Ishikawa (cell line): Measurements from ENCODE around the gene NRXN3.

Experiments used
- CEBPB ChIP-seq: IDR thresholded peaks from 2 replicates; pipeline ENCODE4 v1.6.1; 2012
- CREB1 ChIP-seq: IDR thresholded peaks from 2 replicates; pipeline ENCODE4 v1.6.1; 2012; ENCODE audit warnings: low read depth
- EGR1 ChIP-seq: IDR thresholded peaks from 2 replicates; pipeline ENCODE4 v1.6.1; 2012
- EP300 ChIP-seq: IDR thresholded peaks from 2 replicates; pipeline ENCODE4 v1.6.1; 2012; ENCODE audit warnings: borderline replicate concordance
- FOXM1 ChIP-seq: IDR thresholded peaks from 2 replicates; pipeline ENCODE4 v1.6.1; 2012; ENCODE audit warnings: low read depth, borderline replicate concordance
- MAX ChIP-seq: IDR thresholded peaks from 2 replicates; pipeline ENCODE4 v1.6.1; 2012
- NFIC ChIP-seq: IDR thresholded peaks from 2 replicates; pipeline ENCODE4 v1.6.1; 2012
- RAD21 ChIP-seq: IDR thresholded peaks from 2 replicates; pipeline ENCODE4 v1.6.1; 2012; ENCODE audit warnings: low read depth
- TAF1 ChIP-seq: IDR thresholded peaks from 2 replicates; pipeline ENCODE4 v1.6.1; 2012; ENCODE audit warnings: low read depth, mild to moderate bottlenecking
- TCF12 ChIP-seq: IDR thresholded peaks from 2 replicates; pipeline ENCODE4 v1.6.1; 2012; ENCODE audit warnings: low read depth
- TEAD4 ChIP-seq: IDR thresholded peaks from 2 replicates; pipeline ENCODE4 v1.6.1; 2012
- USF1 ChIP-seq: IDR thresholded peaks from 2 replicates; pipeline ENCODE4 v1.6.1; 2012
- YY1 ChIP-seq: IDR thresholded peaks from 2 replicates; pipeline ENCODE4 v1.6.1; 2012; ENCODE audit warnings: low read depth
- ZBTB7A ChIP-seq: IDR thresholded peaks from 2 replicates; pipeline ENCODE4 v1.6.1; 2012; ENCODE audit warnings: low read depth
- TF ChIP-seq, protein P1 (sequence below): IDR thresholded peaks from 2 replicates; pipeline ENCODE4 v1.6.1; 2012; ENCODE audit warnings: low read depth, mild to moderate bottlenecking

NRXN3 gene

DNA sequence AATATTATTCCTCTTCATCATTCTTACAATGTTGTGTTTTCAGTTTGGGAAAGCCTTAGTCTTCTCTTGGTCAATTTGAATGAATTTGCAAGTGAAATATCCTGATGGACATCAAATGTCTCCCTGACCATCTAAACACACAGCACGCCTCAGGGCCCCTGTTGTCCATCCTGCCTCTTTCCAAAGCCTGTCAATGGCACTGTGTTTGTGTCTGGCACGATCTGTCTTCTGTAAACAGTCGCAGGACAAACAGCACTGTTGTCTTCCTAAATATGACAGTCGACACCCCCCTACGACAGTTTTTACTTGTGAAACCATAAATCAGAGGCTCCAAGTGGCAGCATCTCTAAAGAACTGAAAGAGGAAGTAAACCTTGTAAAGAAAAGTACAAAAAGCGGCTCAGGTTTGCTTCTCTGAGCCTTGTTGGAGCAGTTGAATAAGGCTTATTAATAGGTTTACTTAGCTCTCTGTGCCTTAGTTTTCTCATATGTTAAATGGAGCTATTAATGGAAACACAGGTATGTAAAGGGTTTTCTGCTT, 285.8 kb downstream of the NRXN3 start:
- no peak for TF ChIP-seq FOXM1
- TF ChIP-seq, protein P1, sequence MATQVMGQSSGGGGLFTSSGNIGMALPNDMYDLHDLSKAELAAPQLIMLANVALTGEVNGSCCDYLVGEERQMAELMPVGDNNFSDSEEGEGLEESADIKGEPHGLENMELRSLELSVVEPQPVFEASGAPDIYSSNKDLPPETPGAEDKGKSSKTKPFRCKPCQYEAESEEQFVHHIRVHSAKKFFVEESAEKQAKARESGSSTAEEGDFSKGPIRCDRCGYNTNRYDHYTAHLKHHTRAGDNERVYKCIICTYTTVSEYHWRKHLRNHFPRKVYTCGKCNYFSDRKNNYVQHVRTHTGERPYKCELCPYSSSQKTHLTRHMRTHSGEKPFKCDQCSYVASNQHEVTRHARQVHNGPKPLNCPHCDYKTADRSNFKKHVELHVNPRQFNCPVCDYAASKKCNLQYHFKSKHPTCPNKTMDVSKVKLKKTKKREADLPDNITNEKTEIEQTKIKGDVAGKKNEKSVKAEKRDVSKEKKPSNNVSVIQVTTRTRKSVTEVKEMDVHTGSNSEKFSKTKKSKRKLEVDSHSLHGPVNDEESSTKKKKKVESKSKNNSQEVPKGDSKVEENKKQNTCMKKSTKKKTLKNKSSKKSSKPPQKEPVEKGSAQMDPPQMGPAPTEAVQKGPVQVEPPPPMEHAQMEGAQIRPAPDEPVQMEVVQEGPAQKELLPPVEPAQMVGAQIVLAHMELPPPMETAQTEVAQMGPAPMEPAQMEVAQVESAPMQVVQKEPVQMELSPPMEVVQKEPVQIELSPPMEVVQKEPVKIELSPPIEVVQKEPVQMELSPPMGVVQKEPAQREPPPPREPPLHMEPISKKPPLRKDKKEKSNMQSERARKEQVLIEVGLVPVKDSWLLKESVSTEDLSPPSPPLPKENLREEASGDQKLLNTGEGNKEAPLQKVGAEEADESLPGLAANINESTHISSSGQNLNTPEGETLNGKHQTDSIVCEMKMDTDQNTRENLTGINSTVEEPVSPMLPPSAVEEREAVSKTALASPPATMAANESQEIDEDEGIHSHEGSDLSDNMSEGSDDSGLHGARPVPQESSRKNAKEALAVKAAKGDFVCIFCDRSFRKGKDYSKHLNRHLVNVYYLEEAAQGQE, result no peak
- TF ChIP-seq USF1, result no peak
- TF ChIP-seq TEAD4, result no peak
- no peak for TF ChIP-seq NFIC
- TF ChIP-seq CREB1, result no peak
- no peak for TF ChIP-seq ZBTB7A
- no peak for TF ChIP-seq TAF1
- TF ChIP-seq RAD21, result no peak

- no peak for TF ChIP-seq CREB1
These were observed 299.8 kb downstream of the NRXN3 start for GRCh38 chr14:78469947-78470346.

DNA sequence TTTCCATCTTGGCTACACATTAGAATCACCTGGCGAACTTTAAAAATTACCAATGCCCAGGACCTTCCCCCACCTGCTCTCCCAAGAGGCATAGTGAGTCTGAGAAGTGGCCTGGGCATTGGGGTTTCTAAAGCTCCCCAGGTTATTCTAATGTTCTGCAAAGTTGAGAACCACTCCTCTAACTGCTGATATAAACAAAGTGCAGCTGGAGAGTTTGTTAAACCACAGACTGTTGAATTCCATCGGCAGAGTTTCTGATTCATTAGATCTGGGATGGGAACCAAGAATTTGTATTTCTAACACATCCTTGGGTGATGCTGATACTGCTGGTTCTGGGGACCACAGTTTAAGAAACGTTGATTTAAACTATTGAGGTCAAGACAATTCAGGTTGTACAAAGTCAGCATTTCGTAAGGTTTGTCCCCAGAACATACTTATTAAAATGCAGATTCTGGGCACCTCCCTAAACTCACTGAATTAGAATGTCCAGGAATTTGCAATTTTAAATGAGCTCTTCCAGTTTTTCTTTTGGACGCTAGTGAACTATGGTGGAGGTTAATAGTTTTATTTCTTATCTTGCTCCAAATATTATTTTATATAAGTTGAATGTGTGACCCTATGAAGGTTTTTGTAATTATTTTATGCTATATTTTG, 309.1 kb downstream of the NRXN3 start:
- no peak for TF ChIP-seq EP300
- no peak for TF ChIP-seq ZBTB7A
- TF ChIP-seq CREB1, result no peak
- no peak for TF ChIP-seq TAF1

DNA sequence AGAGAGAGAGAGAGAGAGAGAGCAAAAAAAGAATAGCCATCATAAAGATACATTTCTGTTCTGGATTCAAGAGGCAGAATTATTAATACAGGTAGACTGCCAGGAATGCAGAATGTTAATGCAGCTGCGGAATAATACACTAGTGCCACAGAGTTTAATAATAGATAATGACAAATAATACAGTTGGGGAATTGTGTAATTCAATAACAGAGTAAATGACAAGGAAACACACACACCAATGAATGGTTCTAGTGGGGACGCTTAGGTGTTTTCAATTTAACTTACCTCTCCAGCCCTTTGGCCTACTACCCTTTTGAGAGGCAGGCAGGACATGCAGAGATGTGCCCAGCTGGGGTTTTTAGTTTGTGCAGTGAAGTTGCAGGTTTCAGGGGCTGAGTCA, 313.9 kb downstream of the NRXN3 start:
- TF ChIP-seq, protein P1, result no peak
- TF ChIP-seq CEBPB, result no peak
- no peak for TF ChIP-seq EGR1
- TF ChIP-seq TCF12, result no peak
- TF ChIP-seq USF1, result no peak
- TF ChIP-seq ZBTB7A, result no peak
- TF ChIP-seq MAX, result no peak
- no peak for TF ChIP-seq CREB1
- no peak for TF ChIP-seq EP300
- TF ChIP-seq TAF1, result no peak
- TF ChIP-seq NFIC, result no peak

DNA sequence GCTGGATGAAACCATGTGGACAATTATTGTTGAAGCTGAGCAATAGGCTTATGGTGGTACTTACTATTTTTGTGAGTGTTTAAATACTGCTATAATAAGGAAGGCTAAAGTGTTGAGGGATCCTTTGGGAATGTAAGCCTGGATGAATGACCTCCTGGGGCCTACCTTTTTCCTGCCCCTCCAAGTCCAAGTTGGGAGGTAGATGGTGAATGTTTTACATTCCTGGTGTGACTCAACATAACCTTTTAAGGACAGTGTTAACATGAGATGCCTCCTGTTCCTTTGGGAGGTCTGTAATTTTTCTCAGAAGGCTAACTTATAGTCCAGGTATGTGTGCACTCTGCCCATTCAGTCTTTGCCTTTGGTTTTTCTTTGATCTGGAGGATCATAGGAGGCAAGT, 315.9 kb downstream of the NRXN3 start:
- TF ChIP-seq EGR1 (no peak), CREB1 (no peak), FOXM1 (no peak), NFIC (no peak), TAF1 (no peak), YY1 (no peak), RAD21 (no peak), TCF12 (no peak), EP300 (no peak)
- TF ChIP-seq, protein P1, result no peak

GRCh38 chr14:78486621-78487020, 316.4 kb downstream of the NRXN3 start:
- no peak for TF ChIP-seq TEAD4
- TF ChIP-seq NFIC, result no peak
- TF ChIP-seq EP300, result no peak
- TF ChIP-seq TCF12, result no peak
- TF ChIP-seq EGR1, result no peak
- no peak for TF ChIP-seq FOXM1
- no peak for TF ChIP-seq CREB1
- no peak for TF ChIP-seq YY1
- no peak for TF ChIP-seq MAX
- no peak for TF ChIP-seq ZBTB7A
- no peak for TF ChIP-seq CEBPB
- no peak for TF ChIP-seq USF1
- TF ChIP-seq, protein P1, result no peak
- TF ChIP-seq TAF1, result no peak
- TF ChIP-seq RAD21, result no peak
